RWPE2 (cell line): ENCODE measurements around the gene RFNG.
A peak's percentile ranks its signal among the peaks of the same experiment; 100 is the strongest.

Source experiments
- ATAC-seq: fragments of 200-7000 bp; cut with Tn5 transposase; 3 replicates; pipeline ENCODE4 v1.9.1; 2021; ENCODE audit warnings: low read depth
- DNase-seq: peaks from one replicate; pipeline ENCODE4 v3.0.0-alpha.2; 2020; ENCODE audit warnings: low spot score
- H3K27ac ChIP-seq: fragments of 450-650 bp; 2 replicates; pipeline ENCODE4 v1.5.1; 2017; ENCODE audit warnings: mild to moderate bottlenecking; ENCODE audit not compliant: poor library complexity, severe bottlenecking
- H3K27me3 ChIP-seq: fragments of 250-450 bp; sonication (Bioruptor Pico); 2 replicates; pipeline ENCODE4 v1.5.1; 2021; ENCODE audit warnings: mild to moderate bottlenecking, moderate library complexity; ENCODE audit not compliant: insufficient read depth, poor library complexity, severe bottlenecking
- H3K36me3 ChIP-seq: fragments of 250-450 bp; sonication (Bioruptor Pico); 2 replicates; pipeline ENCODE4 v1.5.1; 2020; ENCODE audit warnings: low read depth, mild to moderate bottlenecking, moderate library complexity
- H3K4me1 ChIP-seq: fragments of 250-450 bp; sonication (Bioruptor Pico); 2 replicates; pipeline ENCODE4 v1.5.1; 2021; ENCODE audit warnings: mild to moderate bottlenecking, moderate library complexity; ENCODE audit not compliant: insufficient read depth, poor library complexity, severe bottlenecking
- H3K4me3 ChIP-seq: fragments of 250-450 bp; sonication (Bioruptor Pico); 2 replicates; pipeline ENCODE4 v1.5.1; 2021; ENCODE audit warnings: mild to moderate bottlenecking, moderate library complexity; ENCODE audit not compliant: severe bottlenecking
- H3K9me3 ChIP-seq: fragments of 250-450 bp; sonication (Bioruptor Pico); 2 replicates; pipeline ENCODE4 v1.5.1; 2021; ENCODE audit warnings: mild to moderate bottlenecking, moderate library complexity; ENCODE audit not compliant: severe bottlenecking
- TF ChIP-seq, protein P1 (sequence below): fragments of 450-650 bp; IDR thresholded peaks from one replicate; pipeline ENCODE4 v1.5.1; 2017; ENCODE audit warnings: mild to moderate bottlenecking, moderate library complexity; ENCODE audit not compliant: poor library complexity, severe bottlenecking

Gene RFNG

DNA sequence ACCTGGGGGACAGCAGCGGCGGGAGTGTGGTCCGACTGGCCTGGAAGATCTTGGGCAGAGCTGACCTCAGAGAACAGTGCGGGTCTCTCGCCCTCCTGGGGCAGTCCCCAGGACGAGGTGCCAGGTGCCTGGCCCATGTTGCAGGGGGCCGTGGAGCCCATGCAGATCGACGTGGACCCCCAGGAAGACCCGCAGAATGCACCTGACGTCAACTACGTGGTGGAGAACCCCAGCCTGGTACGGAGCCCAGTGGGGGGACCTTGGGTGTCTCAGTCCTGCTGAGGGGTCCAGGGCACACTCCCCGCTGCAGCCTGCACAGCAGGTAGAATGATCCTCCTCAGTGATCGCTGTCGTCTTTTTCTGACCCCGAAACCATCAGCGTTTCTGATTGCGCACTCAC lies 1.5 kb upstream of the RFNG start:
- TF ChIP-seq, protein P1, sequence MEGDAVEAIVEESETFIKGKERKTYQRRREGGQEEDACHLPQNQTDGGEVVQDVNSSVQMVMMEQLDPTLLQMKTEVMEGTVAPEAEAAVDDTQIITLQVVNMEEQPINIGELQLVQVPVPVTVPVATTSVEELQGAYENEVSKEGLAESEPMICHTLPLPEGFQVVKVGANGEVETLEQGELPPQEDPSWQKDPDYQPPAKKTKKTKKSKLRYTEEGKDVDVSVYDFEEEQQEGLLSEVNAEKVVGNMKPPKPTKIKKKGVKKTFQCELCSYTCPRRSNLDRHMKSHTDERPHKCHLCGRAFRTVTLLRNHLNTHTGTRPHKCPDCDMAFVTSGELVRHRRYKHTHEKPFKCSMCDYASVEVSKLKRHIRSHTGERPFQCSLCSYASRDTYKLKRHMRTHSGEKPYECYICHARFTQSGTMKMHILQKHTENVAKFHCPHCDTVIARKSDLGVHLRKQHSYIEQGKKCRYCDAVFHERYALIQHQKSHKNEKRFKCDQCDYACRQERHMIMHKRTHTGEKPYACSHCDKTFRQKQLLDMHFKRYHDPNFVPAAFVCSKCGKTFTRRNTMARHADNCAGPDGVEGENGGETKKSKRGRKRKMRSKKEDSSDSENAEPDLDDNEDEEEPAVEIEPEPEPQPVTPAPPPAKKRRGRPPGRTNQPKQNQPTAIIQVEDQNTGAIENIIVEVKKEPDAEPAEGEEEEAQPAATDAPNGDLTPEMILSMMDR = no peak
- ATAC-seq = no peak
- Histone ChIP-seq H3K9me3 (no peaks in the 10 kb centered on the region), H3K27ac (no peak overlapping the region), H3K4me3 (peak overlapping the region; percentile 99), H3K36me3 (peaks cover 72% of the 10 kb centered on the region), H3K27me3 (no peaks in the 10 kb centered on the region), H3K4me1 (peaks cover 5% of the 10 kb centered on the region)
- DNase-seq = no peak

DNA sequence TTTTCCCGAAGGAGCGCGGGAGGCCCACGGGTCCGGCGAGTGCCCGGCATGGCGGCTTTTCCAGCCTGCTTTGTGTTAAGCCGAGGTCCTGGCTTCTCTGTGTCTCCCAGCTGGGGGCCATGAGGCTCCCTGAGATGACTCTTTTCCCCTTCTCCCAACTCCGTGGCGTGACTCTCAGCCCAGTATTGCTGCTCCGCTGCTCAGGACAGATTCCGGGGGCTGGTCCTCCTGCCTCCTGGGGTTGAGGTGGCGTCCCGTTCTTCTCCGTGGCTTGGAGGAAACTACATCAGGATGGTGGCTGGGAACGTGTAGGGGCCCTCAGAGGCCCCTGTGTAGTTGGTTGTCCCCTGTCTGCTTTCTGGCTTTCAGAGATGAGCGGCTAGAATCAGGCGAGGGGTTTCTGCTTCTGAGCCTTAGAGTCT lies 1.0 kb upstream of the RFNG start:
- H3K36me3 ChIP-seq = peaks cover 72% of the 10 kb centered on the region

DNA sequence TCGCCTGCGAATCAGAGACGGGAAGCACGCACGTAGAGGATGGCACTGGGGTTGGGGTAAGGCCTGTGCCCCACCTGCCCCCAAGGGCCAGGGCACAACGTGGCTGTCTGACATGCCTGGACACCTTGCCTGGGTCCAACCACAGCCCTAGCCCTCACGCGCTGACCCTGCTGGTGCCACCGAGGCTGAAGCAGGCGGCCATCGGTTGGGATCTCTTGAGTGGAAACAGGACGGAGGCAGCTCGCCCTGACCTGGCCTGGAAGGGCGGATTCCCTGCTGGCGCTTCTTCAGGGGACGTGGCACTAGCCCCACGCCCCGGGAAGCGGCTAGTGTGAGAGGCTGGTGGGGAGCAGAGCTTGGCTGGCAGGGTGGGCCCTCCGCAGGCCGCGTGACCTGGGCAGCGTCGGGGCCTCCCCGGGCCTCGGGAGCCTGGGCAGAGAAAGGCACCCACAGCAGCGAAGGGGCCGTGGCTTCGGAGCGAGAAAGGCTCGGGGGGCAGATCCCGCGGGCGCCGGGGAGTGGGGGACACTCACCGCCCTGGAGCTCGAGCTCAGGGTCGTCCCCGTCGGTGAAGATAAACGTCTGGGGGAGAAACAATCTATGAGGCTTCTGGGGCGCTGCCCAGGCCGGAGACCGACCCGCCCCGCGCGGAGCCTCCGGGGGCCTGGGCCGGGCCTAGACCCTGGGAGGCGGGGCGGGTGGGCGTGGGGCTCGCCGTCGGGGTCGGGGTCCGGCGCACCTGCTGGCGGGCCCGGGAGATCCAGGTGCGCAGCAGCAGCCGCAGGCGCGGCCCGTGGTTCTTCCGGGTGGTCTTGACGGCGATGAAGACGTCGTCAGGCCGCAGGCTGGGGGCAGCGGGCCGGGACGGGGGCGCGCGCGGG lies 610 bp downstream of the RFNG start:
- Histone ChIP-seq H3K36me3 (peaks cover 65% of the 10 kb centered on the region), H3K27ac (peak overlapping the region; percentile 49), H3K27me3 (no peaks in the 10 kb centered on the region), H3K9me3 (no peaks in the 10 kb centered on the region), H3K4me1 (peaks cover 5% of the 10 kb centered on the region), H3K4me3 (peak overlapping the region; percentile 99)
- no peak for DNase-seq
- no peak for ATAC-seq
- TF ChIP-seq, protein P1 = no peak

More for the DNA sequence above, 1.0 kb upstream of the RFNG start:
- TF ChIP-seq, protein P1 = no peak
- peaks cover 5% of the 10 kb centered on the region for H3K4me1 ChIP-seq
- H3K9me3 ChIP-seq = no peaks in the 10 kb centered on the region
- peak overlapping the region; percentile 99 for H3K4me3 ChIP-seq
- H3K27ac ChIP-seq = peak overlapping the region; percentile 49
- ATAC-seq (no peak; the same call in 2 of the 3 replicates), DNase-seq (no peak)
- no peaks in the 10 kb centered on the region for H3K27me3 ChIP-seq

DNA sequence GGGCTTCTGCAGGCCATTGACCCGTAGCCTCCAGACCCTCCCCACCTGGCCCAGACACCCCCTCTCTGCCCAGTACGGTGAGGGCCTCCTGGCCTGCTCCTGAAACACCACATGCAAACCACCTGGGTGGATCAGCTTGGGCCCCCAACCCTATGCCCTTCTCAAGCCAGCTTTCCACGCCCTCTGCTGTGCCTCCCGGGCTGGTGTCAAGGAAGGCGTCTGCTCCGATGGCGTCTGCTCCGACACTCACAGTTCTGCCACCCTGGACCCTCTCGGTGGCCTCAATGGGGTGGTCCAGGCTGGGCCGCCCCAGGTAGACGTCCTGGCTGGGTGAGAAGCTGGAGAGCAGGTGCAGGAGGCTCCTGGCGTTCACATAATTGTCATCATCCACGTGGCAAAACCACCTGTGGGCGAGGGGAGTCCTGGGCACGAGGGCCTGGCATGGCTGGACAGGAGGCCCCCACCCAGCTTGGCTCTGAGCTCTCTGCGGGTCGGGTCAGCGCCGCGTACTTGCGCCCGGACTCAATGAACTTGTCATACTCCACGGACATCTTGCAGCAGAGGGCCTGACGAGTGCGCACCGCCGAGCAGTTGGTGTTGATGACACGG lies 1.4 kb downstream of the RFNG start:
- H3K27ac ChIP-seq = peak overlapping the region; percentile 49

More for the DNA sequence above, 1.4 kb downstream of the RFNG start:
- Histone ChIP-seq H3K27me3 (no peaks in the 10 kb centered on the region), H3K9me3 (no peaks in the 10 kb centered on the region), H3K36me3 (peaks cover 62% of the 10 kb centered on the region), H3K4me3 (peak overlapping the region; percentile 99), H3K4me1 (peaks cover 5% of the 10 kb centered on the region)
- DNase-seq = no peak
- ATAC-seq = no peak
- TF ChIP-seq, protein P1 = no peak
